HG02885 (cell line): ENCODE data around the gene SELENOI.
"Not testable (repeated sequence)": the region's sequence is repeated elsewhere in the genome, so short reads cannot be mapped to it uniquely, and the experiment has no call there.

Experiments
- ATAC-seq: cut with Tn5 transposase; IDR thresholded peaks from one replicate; pipeline ENCODE4 v1.9.1; 2021; ENCODE audit warnings: mild to moderate bottlenecking; ENCODE audit not compliant: unreplicated experiment, poor library complexity

The SELENOI gene

GRCh38 chr2:26355038-26355995, 9.4 kb downstream of the SELENOI start:
- no peak for ATAC-seq

DNA sequence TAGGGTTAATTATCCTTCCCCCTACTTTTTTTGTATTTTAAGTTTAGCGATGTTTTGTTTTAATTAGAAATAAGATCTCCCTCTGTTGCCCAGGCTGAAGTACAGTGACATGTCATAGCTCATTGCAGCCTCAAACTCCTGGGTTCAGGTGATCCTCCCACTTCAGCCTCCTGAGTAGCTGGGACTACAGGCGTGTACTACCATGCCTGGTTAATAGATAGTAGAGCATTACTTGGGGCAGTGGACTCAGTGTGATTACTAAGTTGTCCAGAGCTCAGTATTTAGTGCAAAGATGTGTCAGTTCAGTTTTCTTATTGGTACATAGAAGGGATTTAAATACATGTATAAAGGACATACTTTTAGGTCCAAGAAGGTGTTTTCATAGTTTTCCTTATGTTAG, 10.2 kb downstream of the SELENOI start:
- no peak for ATAC-seq

DNA sequence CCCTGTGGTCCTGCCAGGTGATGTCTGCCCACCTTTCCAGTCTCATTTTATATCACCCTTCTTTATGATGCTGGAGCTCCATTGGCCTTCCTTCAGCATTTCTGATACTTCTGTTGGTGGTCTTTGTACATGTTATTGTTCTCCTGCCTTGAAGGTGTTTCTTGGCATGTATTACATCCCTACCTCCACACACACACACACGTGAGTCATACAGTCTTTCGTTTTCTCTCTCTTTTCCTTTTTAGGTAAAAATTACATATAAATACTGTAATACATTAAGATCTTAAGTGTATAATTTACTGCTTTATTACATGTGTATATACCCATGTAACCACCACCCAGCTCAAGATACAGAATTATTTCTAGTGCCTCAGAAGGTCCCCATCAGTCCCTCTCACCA, 10.8 kb downstream of the SELENOI start:
- no peak for ATAC-seq

DNA sequence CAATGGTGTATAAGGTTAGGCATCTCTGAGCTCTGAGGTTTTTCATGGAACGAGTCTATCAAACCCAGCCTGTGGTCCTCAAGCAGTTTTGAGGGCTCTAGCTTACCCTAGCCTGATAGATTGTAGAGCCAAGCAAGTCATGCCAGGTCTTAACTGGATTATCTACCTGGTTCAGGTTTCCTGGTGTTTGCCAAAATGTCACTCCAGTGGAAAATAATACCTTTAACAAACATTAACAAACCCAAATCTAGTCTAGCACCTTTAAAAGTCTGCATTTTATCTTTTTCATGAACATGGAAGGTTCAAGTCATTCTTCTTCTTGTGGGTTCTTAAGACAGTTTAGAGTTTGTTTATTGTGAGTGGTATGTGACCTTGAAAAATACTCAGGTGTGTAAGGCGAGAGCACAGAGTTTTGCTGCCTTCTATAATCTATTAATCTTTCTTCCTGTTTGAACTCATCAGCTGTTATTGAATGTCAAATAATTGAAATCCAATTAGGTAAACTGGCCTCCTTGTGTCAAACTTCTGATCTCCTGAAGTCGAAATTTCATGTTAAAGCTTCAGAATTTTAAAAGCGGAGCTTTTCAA, 14.0 kb downstream of the SELENOI start:
- no peak for ATAC-seq

- no peak for ATAC-seq
Measured at GRCh38 chr2:26363323-26363722, 17.4 kb downstream of the SELENOI start.

DNA sequence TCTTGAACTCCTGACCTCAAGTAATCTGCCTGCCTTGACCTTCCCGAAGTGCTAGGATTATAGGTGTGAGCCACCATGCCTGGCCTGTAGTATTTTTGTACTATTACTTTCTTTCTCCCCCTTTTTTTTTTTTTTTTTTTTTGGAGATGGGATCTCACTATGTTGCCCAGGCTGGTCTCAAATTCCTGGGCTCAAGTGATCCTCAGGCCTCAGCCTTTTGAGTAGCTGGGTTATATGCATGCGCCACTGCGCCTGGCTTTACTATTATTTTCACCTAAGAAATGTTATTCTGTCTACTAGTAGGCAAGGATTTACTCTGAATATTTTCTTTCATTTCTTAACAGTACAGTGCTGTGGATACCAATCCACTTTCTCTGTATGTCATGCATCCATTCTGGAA, 18.0 kb downstream of the SELENOI start:
- no peak for ATAC-seq

GRCh38 chr2:26364669-26365068, 18.7 kb downstream of the SELENOI start:
- no peak for ATAC-seq

GRCh38 chr2:26366957-26367356, 21.0 kb downstream of the SELENOI start:
- no peak for ATAC-seq

DNA sequence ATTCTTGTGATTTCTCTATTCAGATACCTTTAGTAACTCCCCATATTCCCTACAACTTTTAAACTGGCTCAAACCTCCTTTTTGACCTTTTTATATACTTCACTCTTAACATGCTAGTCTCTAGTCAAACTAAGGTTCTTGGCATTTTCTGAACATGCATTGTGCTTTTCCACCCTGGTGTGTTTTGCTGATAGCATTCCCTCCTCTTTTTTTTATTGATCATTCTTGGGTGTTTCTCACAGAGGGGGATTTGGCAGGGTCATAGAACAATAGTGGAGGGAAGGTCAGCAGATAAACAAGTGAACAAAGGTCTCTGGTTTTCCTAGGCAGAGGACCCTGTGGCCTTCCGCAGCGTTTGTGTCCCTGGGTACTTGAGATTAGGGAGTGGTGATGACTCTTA, 23.7 kb downstream of the SELENOI start:
- ATAC-seq, result not testable (repeated sequence)

DNA sequence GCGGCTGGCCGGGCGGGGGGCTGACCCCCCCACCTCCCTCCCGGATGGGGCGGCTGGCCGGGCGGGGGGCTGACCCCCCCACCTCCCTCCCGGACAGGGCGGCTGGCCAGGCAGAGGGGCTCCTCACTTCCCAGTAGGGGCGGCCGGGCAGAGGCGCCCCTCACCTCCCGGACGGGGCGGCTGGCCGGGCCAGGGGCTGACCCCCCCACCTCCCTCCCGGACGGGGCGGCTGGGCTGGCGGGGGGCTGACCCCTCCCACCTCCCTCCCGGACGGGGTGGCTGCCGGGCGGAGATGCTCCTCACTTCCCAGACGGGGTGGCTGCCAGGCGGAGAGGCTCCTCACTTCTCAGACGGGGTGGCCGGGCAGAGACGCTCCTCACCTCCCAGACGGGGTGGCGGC, 25.0 kb downstream of the SELENOI start:
- ATAC-seq, result not testable (repeated sequence)

GRCh38 chr2:26376799-26377198, 30.9 kb downstream of the SELENOI start:
- no peak for ATAC-seq

DNA sequence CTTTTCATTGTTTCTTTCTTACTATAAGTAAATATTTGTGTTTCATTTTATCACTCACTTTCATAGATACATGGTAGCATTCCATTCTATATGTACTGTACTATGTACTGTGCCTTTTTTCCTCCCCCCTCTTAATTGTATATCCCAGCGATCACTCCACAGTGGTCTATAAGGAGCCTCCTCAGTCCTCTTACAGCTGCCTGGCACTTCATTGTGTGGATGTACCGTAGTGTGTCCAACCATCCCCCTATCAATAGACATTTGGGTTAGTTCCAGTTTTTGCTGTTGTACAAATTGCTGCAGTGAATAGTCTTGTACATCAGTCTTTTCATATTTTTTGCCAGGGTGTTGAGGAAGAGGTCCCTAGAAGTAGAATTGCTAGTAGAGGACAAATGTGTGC, 34.3 kb downstream of the SELENOI start:
- no peak for ATAC-seq

DNA sequence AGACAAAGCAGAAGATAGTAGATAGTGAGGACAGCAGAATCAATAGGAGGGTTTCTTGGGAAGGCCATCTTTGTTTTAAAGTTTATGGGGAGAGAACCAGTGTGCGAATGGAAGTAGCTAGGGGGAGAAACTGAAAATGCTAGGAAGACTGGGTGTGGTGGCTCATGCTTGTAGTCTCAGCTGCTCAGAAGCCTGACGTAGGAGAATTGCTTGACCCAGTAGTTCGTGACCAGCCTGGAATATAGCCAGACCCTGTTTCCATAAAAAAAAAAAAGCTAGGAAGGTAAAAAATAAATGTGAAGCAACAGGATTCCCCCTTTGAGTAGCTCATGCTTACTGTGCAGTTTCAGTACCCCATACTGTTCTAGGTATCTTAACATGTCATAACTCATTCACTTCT, 36.6 kb downstream of the SELENOI start:
- no peak for ATAC-seq

GRCh38 chr2:26384183-26384582, 38.2 kb downstream of the SELENOI start:
- ATAC-seq, result no peak

- no peak for ATAC-seq
Measured at GRCh38 chr2:26384597-26384996, 38.7 kb downstream of the SELENOI start.

DNA sequence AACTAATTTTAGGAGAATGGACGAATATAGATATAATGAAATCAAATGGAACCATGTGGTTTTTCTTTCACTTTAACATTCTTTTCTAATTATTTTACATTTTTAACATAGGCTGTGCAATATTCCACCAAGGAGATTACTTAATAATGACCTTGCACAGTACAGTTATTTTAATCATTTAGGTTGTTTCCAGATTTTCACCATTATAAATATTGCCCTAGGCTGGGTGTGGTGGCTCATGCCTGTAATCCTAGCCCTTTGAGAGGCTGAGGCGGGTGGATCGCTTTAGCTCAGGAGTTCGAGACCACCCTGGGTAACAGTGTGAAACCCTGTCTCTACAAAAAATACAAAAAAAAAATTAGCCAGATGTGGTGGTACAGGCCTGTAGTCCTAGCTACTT, 41.2 kb downstream of the SELENOI start:
- no peak for ATAC-seq

GRCh38 chr2:26394694-26395093, 48.8 kb downstream of the SELENOI start:
- ATAC-seq, result no peak

DNA sequence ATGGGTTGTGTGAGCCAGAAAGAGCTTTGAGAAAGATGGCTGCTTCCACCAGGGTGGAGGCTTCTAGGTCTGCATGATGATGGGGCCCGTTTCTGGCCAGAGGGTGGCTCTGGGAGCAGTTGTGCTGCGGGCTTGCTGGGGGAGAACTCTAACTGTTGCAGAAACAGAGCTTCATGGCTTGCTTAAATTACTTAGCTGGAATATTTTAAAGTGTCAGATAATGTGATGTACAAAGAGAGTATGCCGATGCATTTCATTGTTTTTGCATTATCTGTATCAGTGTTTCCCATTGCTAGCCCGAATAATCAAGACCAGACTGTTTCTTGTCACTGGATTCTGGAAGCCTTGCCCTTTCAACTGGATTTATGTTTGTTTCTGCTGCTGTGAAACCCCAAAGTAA, 49.5 kb downstream of the SELENOI start:
- no peak for ATAC-seq

DNA sequence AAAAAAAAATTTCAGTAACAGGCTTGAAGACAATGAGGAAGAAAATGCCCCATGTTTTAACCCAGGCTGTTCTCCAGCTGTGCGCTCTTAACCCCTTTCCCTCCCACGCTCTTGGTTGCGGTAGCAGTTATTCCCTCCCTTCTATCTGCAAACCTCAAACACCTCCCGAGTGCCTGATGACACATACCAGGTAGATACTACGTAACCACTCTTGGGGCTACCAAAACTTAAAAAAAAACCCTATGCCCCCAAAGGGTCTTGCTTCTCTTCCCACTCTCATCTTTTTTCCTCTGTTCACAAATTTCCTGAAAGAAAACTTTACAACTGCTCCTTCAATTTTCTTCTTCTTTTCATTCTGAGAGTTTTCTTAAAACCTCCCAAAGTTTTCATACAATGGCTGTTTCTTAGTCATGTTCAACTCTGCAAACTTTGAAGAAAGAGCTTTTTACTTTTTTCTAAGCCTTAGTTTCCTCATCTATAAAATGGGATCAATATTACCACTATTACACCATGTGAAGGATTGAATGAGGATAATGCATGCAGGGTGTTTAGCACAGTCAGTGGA, 50.9 kb downstream of the SELENOI start:
- no peak for ATAC-seq

- ATAC-seq, result no peak
Measured at GRCh38 chr2:26399771-26400376, 53.9 kb downstream of the SELENOI start.

- ATAC-seq, result no peak
Measured at GRCh38 chr2:26400723-26401122, 54.8 kb downstream of the SELENOI start.
